Panc1 (cell line): ENCODE data around the gene COL28A1. TPM values are rescaled to one million over a fixed set of nuclear protein-coding genes. Genes with fewer than 3 reads are reported as not detected.

ENCODE experiments used
- ATAC-seq: fragments of 200-7000 bp; cut with Tn5 transposase; 2 replicates; pipeline ENCODE4 v1.9.1; 2020; ENCODE audit warnings: mild to moderate bottlenecking, moderate library complexity
- BruUV-seq: library from RNA; stranded (reverse); fragments of 400-500 nt; replicated peaks from 2 replicates; lab custom pipeline; 2021; lab: Mats Ljungman, UMichigan
- CTCF ChIA-PET: fragments of 300-600 bp; sonication (Branson Sonifier 250); formaldehyde crosslinking; loops from one replicate; lab custom pipeline; 2022; ENCODE audit warnings: antibody characterized with exemption; lab: Charles Lee
- POLR2A ChIA-PET: fragments of 300-600 bp; sonication (Branson Sonifier 250); formaldehyde crosslinking; loops from one replicate; lab custom pipeline; 2022; ENCODE audit warnings: antibody characterized with exemption; lab: Charles Lee
- DNase-seq: peaks from one replicate; pipeline ENCODE4 v3.0.0-alpha.2; 2010; ENCODE audit warnings: low read depth, low spot score
- H3K27ac ChIP-seq: 2 replicates; pipeline ENCODE4 v1.5.1; 2011; ENCODE audit warnings: mild to moderate bottlenecking, low read length, inconsistent platforms
- H3K27me3 ChIP-seq: fragments of 200-500 bp; sonication (Bioruptor generic); 2 replicates; pipeline ENCODE4 v1.6.0; 2014; ENCODE audit warnings: low read length, inconsistent platforms; ENCODE audit not compliant: control insufficient read depth, insufficient read depth
- H3K36me3 ChIP-seq: fragments of 200-500 bp; sonication (Bioruptor generic); 2 replicates; pipeline ENCODE4 v1.5.1; 2014; ENCODE audit warnings: inconsistent platforms, mild to moderate bottlenecking, low read length, moderate library complexity; ENCODE audit not compliant: control insufficient read depth, insufficient read depth
- H3K4me1 ChIP-seq: 2 replicates; pipeline ENCODE4 v1.5.1; 2011; ENCODE audit warnings: inconsistent platforms, mild to moderate bottlenecking, low read length, moderate library complexity; ENCODE audit not compliant: control insufficient read depth, insufficient read depth
- H3K4me3 ChIP-seq, 2 experiments: 2 replicates each; pipeline ENCODE4 v1.5.1; 2011 to 2012; ENCODE audit warnings: low read depth in 2 of 2, low read length in 2 of 2, mild to moderate bottlenecking in 2 of 2, inconsistent platforms in 1 of 2, moderate library complexity in 1 of 2
- H3K9me3 ChIP-seq: fragments of 200-500 bp; sonication (Bioruptor generic); 2 replicates; pipeline ENCODE4 v1.5.1; 2014; ENCODE audit warnings: low read depth, mild to moderate bottlenecking, inconsistent platforms, low read length, moderate library complexity; ENCODE audit not compliant: control insufficient read depth, insufficient read depth
- CTCF ChIP-seq: fragments of 450-650 bp; IDR thresholded peaks from 2 replicates; pipeline ENCODE4 v1.5.1; 2017; ENCODE audit warnings: mild to moderate bottlenecking
- POLR2AphosphoS5 ChIP-seq: IDR thresholded peaks from 2 replicates; pipeline ENCODE4 v1.6.1; 2012; ENCODE audit warnings: mild to moderate bottlenecking, low read depth, low read length, moderate library complexity
- REST ChIP-seq, 2 experiments: IDR thresholded peaks; 2 replicates each; pipeline ENCODE4 v1.6.1; 2011 to 2012; ENCODE audit warnings: low read depth in 2 of 2, control low read depth in 1 of 2, low read length in 1 of 2, mild to moderate bottlenecking in 1 of 2, moderate library complexity in 1 of 2; ENCODE audit not compliant: insufficient read depth in 1 of 2
- SIN3A ChIP-seq: IDR thresholded peaks from 2 replicates; pipeline ENCODE4 v1.6.1; 2012; ENCODE audit warnings: low read depth, mild to moderate bottlenecking, low read length, moderate library complexity, borderline replicate concordance; ENCODE audit not compliant: insufficient read depth
- TCF7L2 ChIP-seq: IDR thresholded peaks from 2 replicates; pipeline ENCODE4 v1.6.1; 2011; ENCODE audit warnings: mild to moderate bottlenecking, low read depth, low read length, inconsistent platforms
- in situ Hi-C: cut with HindIII; loops from 2 replicates; pipeline ENCODE4 v1.10.0; 2016; ENCODE audit warnings: low sequenced_read_pairs, low pct_unique_long_range_greater_than_20kb
- intact Hi-C: fragments of 100-400 bp; cut with micrococcal nuclease; formaldehyde crosslinking; loops from one replicate; pipeline ENCODE4 v1.10.0; 2022; ENCODE audit not compliant: unreplicated experiment
- total RNA-seq: library from RNA; stranded (reverse); gene quantifications from one replicate; pipeline ENCODE4 v1.2.1, GENCODE V29; 2021; ENCODE audit not compliant: unreplicated experiment

Gene COL28A1
- total RNA-seq, 1 experiment from 2014 or later, result not detected

GRCh38 chr7:7427363-7427762, 108.3 kb downstream of the COL28A1 start:
- intact Hi-C loops (loop anchor here (10.0 kb wide), 2 partner anchors 337 to 867 kb away; no protein-coding TSS in a partner anchor), in situ Hi-C loops (no loop called here)
- Histone ChIP-seq H3K9me3 (no peaks in the 10 kb centered on the region), H3K27ac (no peak overlapping the region), H3K27me3 (peaks cover 10% of the 10 kb centered on the region), H3K4me3 (no peak overlapping the region), H3K4me1 (no peaks in the 10 kb centered on the region), H3K36me3 (no peaks in the 10 kb centered on the region)
- POLR2A ChIA-PET, result no interaction called here
- DNase-seq (no peak), ATAC-seq (no peak)
- CTCF ChIA-PET, result no interaction called here
- BruUV-seq, result no TSS peak
- TF ChIP-seq CTCF (no peak), POLR2AphosphoS5 (no peak), TCF7L2 (no peak), REST (IDR thresholded peaks at IDR 0.05; ENCODE audit: insufficient read depth in 1 of 2, low read depth in 2 of 2, low read length in 1 of 2) (no peak), SIN3A (no peak)

GRCh38 chr7:7426676-7427075, 109.0 kb downstream of the COL28A1 start:
- no peak for DNase-seq
- BruUV-seq, result no TSS peak
- Histone ChIP-seq H3K27ac (no peak overlapping the region), H3K9me3 (no peaks in the 10 kb centered on the region), H3K36me3 (no peaks in the 10 kb centered on the region), H3K27me3 (peaks cover 11% of the 10 kb centered on the region), H3K4me1 (no peaks in the 10 kb centered on the region), H3K4me3 (no peak overlapping the region)
- TF ChIP-seq POLR2AphosphoS5 (no peak), SIN3A (no peak), REST (IDR thresholded peaks at IDR 0.05; ENCODE audit: insufficient read depth in 1 of 2, low read depth in 2 of 2, low read length in 1 of 2) (no peak), CTCF (no peak), TCF7L2 (no peak)
- in situ Hi-C loops, result no loop called here
- ChIA-PET POLR2A (no interaction called here), CTCF (no interaction called here)
- intact Hi-C loops, result loop anchor here (10.0 kb wide), 2 partner anchors 338 to 868 kb away; no protein-coding TSS in a partner anchor
- ATAC-seq, result no peak
